K562 (cell line): Measurements from ENCODE around the gene NCOA3. TPM values are rescaled to one million over a fixed set of nuclear protein-coding genes. Genes with fewer than 3 reads are reported as not detected.

Source experiments
- ARHGAP35 ChIP-seq: fragments of 450-650 bp; IDR thresholded peaks from 2 replicates; pipeline ENCODE4 v1.6.1; 2018; ENCODE audit not compliant: partially characterized antibody
- E2F5 ChIP-seq: sonication (generic); formaldehyde crosslinking; IDR thresholded peaks from 2 replicates; pipeline ENCODE4 v1.8.0; 2022; ENCODE audit warnings: mild to moderate bottlenecking, missing genetic modification reagents
- MED1 ChIP-seq: sonication (generic); formaldehyde crosslinking; IDR thresholded peaks from 2 replicates; pipeline ENCODE4 v1.8.1; 2023; ENCODE audit warnings: missing genetic modification reagents, borderline replicate concordance
- SMARCA4 ChIP-seq: fragments of 450-650 bp; IDR thresholded peaks from 2 replicates; pipeline ENCODE4 v1.6.1; 2016
- TAL1 ChIP-seq: fragments of 450-650 bp; IDR thresholded peaks from 2 replicates; pipeline ENCODE4 v1.6.1; 2016; ENCODE audit warnings: mild to moderate bottlenecking
- TRIM24 ChIP-seq, 2 experiments: fragments of 450-650 bp; IDR thresholded peaks; 2 replicates each; pipeline ENCODE4 v1.6.1; 2016
- TRIM25 ChIP-seq: fragments of 450-650 bp; IDR thresholded peaks from 2 replicates; pipeline ENCODE4 v1.7.0; 2016; ENCODE audit warnings: borderline replicate concordance
- ZNF12 ChIP-seq: sonication (generic); formaldehyde crosslinking; IDR thresholded peaks from 2 replicates; pipeline ENCODE4 v1.4.0; 2020; ENCODE audit warnings: mild to moderate bottlenecking, missing genetic modification reagents
- ZSCAN32 ChIP-seq: fragments of 450-650 bp; formaldehyde crosslinking; IDR thresholded peaks from 2 replicates; pipeline ENCODE4 v1.4.0; 2020; ENCODE audit warnings: mild to moderate bottlenecking, moderate library complexity
- polyA plus RNA-seq, 8 experiments: library from polyadenylated mRNA; depleted of rRNA in 4 of 8; stranded (reverse) in 5 of 8; unstranded in 3 of 8; fragments of >200 nt; fragmentation: Nextera tagmentation in 2 of 8; fragmentation: Illumina TruSeq in 1 of 8; extraction: Ambion mirVana in 2 of 8; extraction: Trizol in 1 of 8; gene quantifications; 2 replicates each; pipeline versions ENCODE4 v1.2.1 to v1.2.3, GENCODE V29; 2011 to 2014; ENCODE audit warnings: inconsistent platforms in 1 of 8, missing spikeins in 1 of 8
- total RNA-seq, 7 experiments: library from RNA; depleted of rRNA in 6 of 7; stranded (reverse); fragments of >200 nt in 6 of 7; fragmentation: Illumina TruSeq in 2 of 7; extraction: Trizol in 2 of 7; gene quantifications; 2 replicates each; pipeline versions ENCODE4 v1.2.1 to v1.2.3, GENCODE V29; 2011 to 2021; ENCODE audit warnings: low replicate concordance in 1 of 7
- TF ChIP-seq, protein P1 (sequence below): fragments of 450-650 bp; IDR thresholded peaks from 2 replicates; pipeline ENCODE4 v1.6.1; 2018; ENCODE audit not compliant: partially characterized antibody
- TF ChIP-seq, protein P2 (sequence below): sonication (generic); formaldehyde crosslinking; IDR thresholded peaks from 2 replicates; pipeline ENCODE4 v1.4.0; 2020; ENCODE audit warnings: mild to moderate bottlenecking, missing genetic modification reagents
- TF ChIP-seq, protein P3 (sequence below): fragments of 250-450 bp; sonication (Bioruptor Pico); IDR thresholded peaks from 2 replicates; pipeline ENCODE4 v1.6.1; 2021; ENCODE audit warnings: mild to moderate bottlenecking
- TF ChIP-seq, protein P4 (sequence below): sonication (generic); formaldehyde crosslinking; IDR thresholded peaks from 2 replicates; pipeline ENCODE4 v1.8.0; 2022; ENCODE audit warnings: mild to moderate bottlenecking, low read depth, missing genetic modification reagents
- TF ChIP-seq, protein P5 (sequence below): fragments of 250-450 bp; sonication (Bioruptor Pico); IDR thresholded peaks from 2 replicates; pipeline ENCODE4 v1.8.0; 2021; ENCODE audit warnings: moderate library complexity, mild to moderate bottlenecking, inconsistent platforms
- TF ChIP-seq, protein P6 (sequence below): fragments of 450-650 bp; IDR thresholded peaks from 2 replicates; pipeline ENCODE4 v1.6.1; 2016; ENCODE audit warnings: borderline replicate concordance

Gene NCOA3
- total and polyA plus RNA-seq, 9 of the 15 experiments (the other 6 are each of a cell fraction or from before 2014, with no cell fraction given) = 3.2 to 24.3 (median 14.4) TPM

DNA sequence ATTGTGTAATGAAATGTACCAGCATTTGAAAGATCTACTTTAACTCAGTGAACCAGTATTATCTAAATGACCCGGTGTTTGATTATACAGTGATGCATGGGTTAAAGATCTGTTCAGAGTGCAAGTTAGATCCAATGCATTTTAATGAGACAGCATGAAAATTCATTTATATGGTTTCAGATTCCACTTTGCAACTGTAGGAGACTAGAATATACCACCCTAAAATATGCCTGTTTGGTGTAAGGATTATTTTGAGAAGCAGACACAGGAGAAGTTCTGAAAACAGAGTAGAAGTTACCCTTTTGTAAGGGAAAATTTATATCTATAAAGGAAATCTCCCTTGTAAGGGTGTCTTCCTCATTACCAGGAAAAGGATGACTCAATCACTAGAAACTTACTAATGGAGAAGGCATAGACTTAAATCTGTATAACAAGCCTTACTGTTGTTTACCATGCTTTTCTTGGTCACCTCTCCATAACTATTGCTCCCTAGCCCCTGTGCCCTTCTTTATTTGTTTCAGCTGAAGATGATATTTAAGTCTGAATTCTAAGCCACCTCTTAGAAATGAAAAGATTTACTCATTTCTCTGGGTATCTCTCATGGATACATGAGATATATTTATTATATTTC, 105.4 kb downstream of the NCOA3 start (continued):
- TF ChIP-seq, protein P1, sequence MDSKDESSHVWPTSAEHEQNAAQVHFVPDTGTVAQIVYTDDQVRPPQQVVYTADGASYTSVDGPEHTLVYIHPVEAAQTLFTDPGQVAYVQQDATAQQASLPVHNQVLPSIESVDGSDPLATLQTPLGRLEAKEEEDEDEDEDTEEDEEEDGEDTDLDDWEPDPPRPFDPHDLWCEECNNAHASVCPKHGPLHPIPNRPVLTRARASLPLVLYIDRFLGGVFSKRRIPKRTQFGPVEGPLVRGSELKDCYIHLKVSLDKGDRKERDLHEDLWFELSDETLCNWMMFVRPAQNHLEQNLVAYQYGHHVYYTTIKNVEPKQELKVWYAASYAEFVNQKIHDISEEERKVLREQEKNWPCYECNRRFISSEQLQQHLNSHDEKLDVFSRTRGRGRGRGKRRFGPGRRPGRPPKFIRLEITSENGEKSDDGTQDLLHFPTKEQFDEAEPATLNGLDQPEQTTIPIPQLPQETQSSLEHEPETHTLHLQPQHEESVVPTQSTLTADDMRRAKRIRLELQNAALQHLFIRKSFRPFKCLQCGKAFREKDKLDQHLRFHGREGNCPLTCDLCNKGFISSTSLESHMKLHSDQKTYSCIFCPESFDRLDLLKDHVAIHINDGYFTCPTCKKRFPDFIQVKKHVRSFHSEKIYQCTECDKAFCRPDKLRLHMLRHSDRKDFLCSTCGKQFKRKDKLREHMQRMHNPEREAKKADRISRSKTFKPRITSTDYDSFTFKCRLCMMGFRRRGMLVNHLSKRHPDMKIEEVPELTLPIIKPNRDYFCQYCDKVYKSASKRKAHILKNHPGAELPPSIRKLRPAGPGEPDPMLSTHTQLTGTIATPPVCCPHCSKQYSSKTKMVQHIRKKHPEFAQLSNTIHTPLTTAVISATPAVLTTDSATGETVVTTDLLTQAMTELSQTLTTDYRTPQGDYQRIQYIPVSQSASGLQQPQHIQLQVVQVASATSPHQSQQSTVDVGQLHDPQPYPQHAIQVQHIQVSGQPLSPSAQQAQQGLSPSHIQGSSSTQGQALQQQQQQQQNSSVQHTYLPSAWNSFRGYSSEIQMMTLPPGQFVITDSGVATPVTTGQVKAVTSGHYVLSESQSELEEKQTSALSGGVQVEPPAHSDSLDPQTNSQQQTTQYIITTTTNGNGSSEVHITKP = no peak
- TF ChIP-seq, protein P2, sequence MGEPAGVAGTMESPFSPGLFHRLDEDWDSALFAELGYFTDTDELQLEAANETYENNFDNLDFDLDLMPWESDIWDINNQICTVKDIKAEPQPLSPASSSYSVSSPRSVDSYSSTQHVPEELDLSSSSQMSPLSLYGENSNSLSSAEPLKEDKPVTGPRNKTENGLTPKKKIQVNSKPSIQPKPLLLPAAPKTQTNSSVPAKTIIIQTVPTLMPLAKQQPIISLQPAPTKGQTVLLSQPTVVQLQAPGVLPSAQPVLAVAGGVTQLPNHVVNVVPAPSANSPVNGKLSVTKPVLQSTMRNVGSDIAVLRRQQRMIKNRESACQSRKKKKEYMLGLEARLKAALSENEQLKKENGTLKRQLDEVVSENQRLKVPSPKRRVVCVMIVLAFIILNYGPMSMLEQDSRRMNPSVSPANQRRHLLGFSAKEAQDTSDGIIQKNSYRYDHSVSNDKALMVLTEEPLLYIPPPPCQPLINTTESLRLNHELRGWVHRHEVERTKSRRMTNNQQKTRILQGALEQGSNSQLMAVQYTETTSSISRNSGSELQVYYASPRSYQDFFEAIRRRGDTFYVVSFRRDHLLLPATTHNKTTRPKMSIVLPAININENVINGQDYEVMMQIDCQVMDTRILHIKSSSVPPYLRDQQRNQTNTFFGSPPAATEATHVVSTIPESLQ = no peak
- TF ChIP-seq, protein P3, sequence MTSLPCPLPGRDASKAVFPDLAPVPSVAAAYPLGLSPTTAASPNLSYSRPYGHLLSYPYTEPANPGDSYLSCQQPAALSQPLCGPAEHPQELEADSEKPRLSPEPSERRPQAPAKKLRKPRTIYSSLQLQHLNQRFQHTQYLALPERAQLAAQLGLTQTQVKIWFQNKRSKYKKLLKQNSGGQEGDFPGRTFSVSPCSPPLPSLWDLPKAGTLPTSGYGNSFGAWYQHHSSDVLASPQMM = no peak
- TF ChIP-seq SMARCA4 = peak; percentile 93
- TF ChIP-seq ZSCAN32 (CRISPR knock-in tag) = no peak
- TF ChIP-seq ZNF12 (CRISPR knock-in tag) = no peak
- TF ChIP-seq, protein P4, sequence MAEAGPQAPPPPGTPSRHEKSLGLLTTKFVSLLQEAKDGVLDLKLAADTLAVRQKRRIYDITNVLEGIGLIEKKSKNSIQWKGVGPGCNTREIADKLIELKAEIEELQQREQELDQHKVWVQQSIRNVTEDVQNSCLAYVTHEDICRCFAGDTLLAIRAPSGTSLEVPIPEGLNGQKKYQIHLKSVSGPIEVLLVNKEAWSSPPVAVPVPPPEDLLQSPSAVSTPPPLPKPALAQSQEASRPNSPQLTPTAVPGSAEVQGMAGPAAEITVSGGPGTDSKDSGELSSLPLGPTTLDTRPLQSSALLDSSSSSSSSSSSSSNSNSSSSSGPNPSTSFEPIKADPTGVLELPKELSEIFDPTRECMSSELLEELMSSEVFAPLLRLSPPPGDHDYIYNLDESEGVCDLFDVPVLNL = no peak
- TF ChIP-seq ARHGAP35 = no peak
- TF ChIP-seq TRIM25 = no peak
- TF ChIP-seq, protein P5, sequence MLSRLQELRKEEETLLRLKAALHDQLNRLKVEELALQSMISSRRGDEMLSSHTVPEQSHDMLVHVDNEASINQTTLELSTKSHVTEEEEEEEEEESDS (CRISPR knock-in tag) = no peak
- no peak for TF ChIP-seq MED1 (CRISPR knock-in tag)
- TF ChIP-seq TRIM24 (IDR thresholded peaks at IDR 0.05) = peak; percentile 73 to 90; a peak in 3 of 4 replicates
- TF ChIP-seq E2F5 (CRISPR knock-in tag) = no peak
- 0 out of 2 replicates have a peak, but pooled peaks have one; percentile 2 for TF ChIP-seq TAL1
- TF ChIP-seq, protein P6, sequence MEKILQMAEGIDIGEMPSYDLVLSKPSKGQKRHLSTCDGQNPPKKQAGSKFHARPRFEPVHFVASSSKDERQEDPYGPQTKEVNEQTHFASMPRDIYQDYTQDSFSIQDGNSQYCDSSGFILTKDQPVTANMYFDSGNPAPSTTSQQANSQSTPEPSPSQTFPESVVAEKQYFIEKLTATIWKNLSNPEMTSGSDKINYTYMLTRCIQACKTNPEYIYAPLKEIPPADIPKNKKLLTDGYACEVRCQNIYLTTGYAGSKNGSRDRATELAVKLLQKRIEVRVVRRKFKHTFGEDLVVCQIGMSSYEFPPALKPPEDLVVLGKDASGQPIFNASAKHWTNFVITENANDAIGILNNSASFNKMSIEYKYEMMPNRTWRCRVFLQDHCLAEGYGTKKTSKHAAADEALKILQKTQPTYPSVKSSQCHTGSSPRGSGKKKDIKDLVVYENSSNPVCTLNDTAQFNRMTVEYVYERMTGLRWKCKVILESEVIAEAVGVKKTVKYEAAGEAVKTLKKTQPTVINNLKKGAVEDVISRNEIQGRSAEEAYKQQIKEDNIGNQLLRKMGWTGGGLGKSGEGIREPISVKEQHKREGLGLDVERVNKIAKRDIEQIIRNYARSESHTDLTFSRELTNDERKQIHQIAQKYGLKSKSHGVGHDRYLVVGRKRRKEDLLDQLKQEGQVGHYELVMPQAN = no peak
